ENCODE measurements around the gene MAN1C1.

The MAN1C1 gene

GRCh38 chr1:25575191-25575590 is 41.4 kb upstream of the MAN1C1 start:
- Histone ChIP-seq H3K9ac (ENCODE audit: low read length) (no peak overlapping the region), H3K4me3 (ENCODE audit: low read length) (no peak overlapping the region), H3K36me3 (replicated peaks; ENCODE audit: low read depth, low read length) (no peaks in the 10 kb centered on the region), H3K79me2 (ENCODE audit: low read length) (no peaks in the 10 kb centered on the region), H3K9me3 (ENCODE audit: insufficient read depth, low read length) (no peaks in the 10 kb centered on the region), H2AFZ (ENCODE audit: low read depth, low read length) (no peak overlapping the region), H3K4me1 (ENCODE audit: low read length) (peaks cover 4% of the 10 kb centered on the region), H4K20me1 (ENCODE audit: insufficient read depth, low read length) (no peaks in the 10 kb centered on the region), H3K27ac (ENCODE audit: low read length) (no peak overlapping the region), H3K4me2 (ENCODE audit: low read length) (no peak overlapping the region), H3K27me3 (ENCODE audit: low read depth, low read length) (no peaks in the 10 kb centered on the region)
- TF ChIP-seq EZH2phosphoT487 (IDR thresholded peaks at IDR 0.05; ENCODE audit: low read depth) (no peak), CTCF (IDR thresholded peaks at IDR 0.05; ENCODE audit: low read depth, low read length) (no peak)

GRCh38 chr1:25576459-25577133 is 40.0 kb upstream of the MAN1C1 start:
- H3K27me3 ChIP-seq (ENCODE audit: low read depth, low read length): no peaks in the 10 kb centered on the region
- no peak overlapping the region for H3K9ac ChIP-seq (ENCODE audit: low read length)
- peaks cover 4% of the 10 kb centered on the region for H3K4me1 ChIP-seq (ENCODE audit: low read length)
- no peak overlapping the region for H2AFZ ChIP-seq (ENCODE audit: low read depth, low read length)
- no peaks in the 10 kb centered on the region for H3K9me3 ChIP-seq (ENCODE audit: insufficient read depth, low read length)
- no peaks in the 10 kb centered on the region for H3K36me3 ChIP-seq (replicated peaks; ENCODE audit: low read depth, low read length)
- H4K20me1 ChIP-seq (ENCODE audit: insufficient read depth, low read length): no peaks in the 10 kb centered on the region
- no peaks in the 10 kb centered on the region for H3K79me2 ChIP-seq (ENCODE audit: low read length)
- no peak overlapping the region for H3K27ac ChIP-seq (ENCODE audit: low read length)
- H3K4me3 ChIP-seq (ENCODE audit: low read length): no peak overlapping the region
- TF ChIP-seq EZH2phosphoT487 (IDR thresholded peaks at IDR 0.05; ENCODE audit: low read depth): no peak
- TF ChIP-seq CTCF (IDR thresholded peaks at IDR 0.05; ENCODE audit: low read depth, low read length): no peak
- H3K4me2 ChIP-seq (ENCODE audit: low read length): no peak overlapping the region

- TF ChIP-seq EZH2phosphoT487 (IDR thresholded peaks at IDR 0.05; ENCODE audit: low read depth): no peak
- TF ChIP-seq CTCF (IDR thresholded peaks at IDR 0.05; ENCODE audit: low read depth, low read length): no peak
- Histone ChIP-seq H3K27me3 (ENCODE audit: low read depth, low read length) (no peaks in the 10 kb centered on the region), H3K79me2 (ENCODE audit: low read length) (no peaks in the 10 kb centered on the region), H3K4me3 (ENCODE audit: low read length) (no peak overlapping the region), H3K36me3 (replicated peaks; ENCODE audit: low read depth, low read length) (no peaks in the 10 kb centered on the region), H3K27ac (ENCODE audit: low read length) (no peak overlapping the region), H4K20me1 (ENCODE audit: insufficient read depth, low read length) (no peaks in the 10 kb centered on the region), H3K4me2 (ENCODE audit: low read length) (no peak overlapping the region), H3K4me1 (ENCODE audit: low read length) (peaks cover 4% of the 10 kb centered on the region), H2AFZ (ENCODE audit: low read depth, low read length) (no peak overlapping the region), H3K9ac (ENCODE audit: low read length) (no peak overlapping the region), H3K9me3 (ENCODE audit: insufficient read depth, low read length) (no peaks in the 10 kb centered on the region)
Observed at GRCh38 chr1:25577134-25577920, 39.3 kb upstream of the MAN1C1 start.

Measured in OCI-LY3 (cell line).